Activated CD8-positive, alpha-beta T cell treated with anti-CD3 and anti-CD28 coated beads for 36 hours (primary cell): Measurements from ENCODE around the gene SH3BGR. TPM values are rescaled to one million over a fixed set of nuclear protein-coding genes. Genes with fewer than 3 reads are reported as not detected.

Experiments used
- ATAC-seq: fragments of 200-7000 bp; cut with Tn5 transposase; one replicate; pipeline ENCODE4 v1.10.0; 2021; ENCODE audit warnings: mild to moderate bottlenecking, moderate library complexity
- CTCF ChIA-PET: fragments of 350-600 bp; sonication (Branson Sonifier 250); formaldehyde crosslinking; loops from one replicate; lab custom pipeline; 2021; ENCODE audit warnings: antibody characterized with exemption; lab: Charles Lee
- POLR2A ChIA-PET: fragments of 350-600 bp; sonication (Branson Sonifier 250); formaldehyde crosslinking; loops from one replicate; lab custom pipeline; 2021; ENCODE audit warnings: antibody characterized with exemption; lab: Charles Lee
- DNase-seq: peaks from one replicate; pipeline ENCODE4 v3.0.0-alpha.2; 2020
- H3K27ac Mint-ChIP-seq: one replicate; pipeline ENCODE4 v1.8.0; 2021; ENCODE audit warnings: mild to moderate bottlenecking, mixed read lengths
- H3K27me3 Mint-ChIP-seq: one replicate; pipeline ENCODE4 v1.8.0; 2021; ENCODE audit warnings: mixed read lengths
- H3K36me3 Mint-ChIP-seq: one replicate; pipeline ENCODE4 v1.8.0; 2021; ENCODE audit warnings: low read depth, mixed read lengths
- H3K4me1 Mint-ChIP-seq: one replicate; pipeline ENCODE4 v1.8.0; 2021; ENCODE audit warnings: low read depth, mixed read lengths
- H3K4me3 Mint-ChIP-seq: one replicate; pipeline ENCODE4 v1.8.0; 2021; ENCODE audit warnings: mild to moderate bottlenecking, moderate library complexity, mixed read lengths
- H3K9me3 Mint-ChIP-seq: one replicate; pipeline ENCODE4 v1.8.0; 2021; ENCODE audit warnings: mixed read lengths
- intact Hi-C: fragments of 100-400 bp; cut with micrococcal nuclease; formaldehyde crosslinking; loops from one replicate; pipeline ENCODE4 v1.10.0; 2022
- total RNA-seq, 2 experiments: library from RNA; stranded (reverse); gene quantifications; one replicate each; pipeline ENCODE4 v1.2.3, GENCODE V29; 2021
- TF ChIP-seq, protein P1 (sequence below): fragments of 200-600 bp; IDR thresholded peaks from one replicate; pipeline ENCODE4 v1.8.0; 2022; ENCODE audit warnings: antibody characterized with exemption, mild to moderate bottlenecking

SH3BGR gene
- total RNA-seq, 2 experiments from 2014 or later, result 4.5 to 4.8 TPM

DNA sequence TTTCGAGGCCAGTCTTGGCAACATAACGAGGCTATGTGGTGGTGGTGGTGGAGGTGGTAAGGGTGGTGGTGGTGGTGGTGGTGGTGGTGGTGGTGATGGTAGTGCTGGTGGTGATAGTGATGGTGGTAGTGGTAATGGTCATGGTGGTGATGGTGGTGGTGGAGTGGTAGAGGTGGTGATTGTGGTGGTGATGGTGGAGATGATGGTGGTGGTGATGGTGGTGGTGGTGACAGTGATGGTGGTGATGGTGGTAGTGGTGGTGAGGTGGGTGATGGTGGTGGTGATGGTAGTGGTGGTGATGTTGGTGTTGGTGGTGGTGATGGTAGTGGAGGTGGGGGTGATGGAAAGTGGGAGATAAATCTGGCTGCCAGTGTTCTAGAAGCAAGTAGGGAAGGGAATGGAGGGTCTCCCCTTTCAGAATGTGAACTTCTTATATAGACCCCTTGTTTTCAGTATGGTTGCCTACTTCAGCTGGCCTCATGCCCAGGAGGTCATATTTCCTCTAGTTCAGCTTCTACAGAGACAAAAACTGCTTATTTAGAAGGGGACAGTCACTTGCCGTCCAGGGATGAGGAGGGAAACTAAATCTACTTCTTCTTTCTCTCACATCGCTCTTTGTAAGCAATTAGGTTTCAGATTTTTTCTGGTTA is 27.5 kb downstream of the SH3BGR start:
- ATAC-seq, result no peak
- H3K27me3 Mint-ChIP-seq, result no peaks in the 10 kb centered on the region
- TF ChIP-seq, protein P1, sequence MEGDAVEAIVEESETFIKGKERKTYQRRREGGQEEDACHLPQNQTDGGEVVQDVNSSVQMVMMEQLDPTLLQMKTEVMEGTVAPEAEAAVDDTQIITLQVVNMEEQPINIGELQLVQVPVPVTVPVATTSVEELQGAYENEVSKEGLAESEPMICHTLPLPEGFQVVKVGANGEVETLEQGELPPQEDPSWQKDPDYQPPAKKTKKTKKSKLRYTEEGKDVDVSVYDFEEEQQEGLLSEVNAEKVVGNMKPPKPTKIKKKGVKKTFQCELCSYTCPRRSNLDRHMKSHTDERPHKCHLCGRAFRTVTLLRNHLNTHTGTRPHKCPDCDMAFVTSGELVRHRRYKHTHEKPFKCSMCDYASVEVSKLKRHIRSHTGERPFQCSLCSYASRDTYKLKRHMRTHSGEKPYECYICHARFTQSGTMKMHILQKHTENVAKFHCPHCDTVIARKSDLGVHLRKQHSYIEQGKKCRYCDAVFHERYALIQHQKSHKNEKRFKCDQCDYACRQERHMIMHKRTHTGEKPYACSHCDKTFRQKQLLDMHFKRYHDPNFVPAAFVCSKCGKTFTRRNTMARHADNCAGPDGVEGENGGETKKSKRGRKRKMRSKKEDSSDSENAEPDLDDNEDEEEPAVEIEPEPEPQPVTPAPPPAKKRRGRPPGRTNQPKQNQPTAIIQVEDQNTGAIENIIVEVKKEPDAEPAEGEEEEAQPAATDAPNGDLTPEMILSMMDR, result no peak
- H3K4me3 Mint-ChIP-seq, result no peak overlapping the region
- H3K4me1 Mint-ChIP-seq, result no peaks in the 10 kb centered on the region
- intact Hi-C loops, result no loop called here
- H3K9me3 Mint-ChIP-seq, result no peaks in the 10 kb centered on the region
- ChIA-PET POLR2A (no interaction called here), CTCF (no interaction called here)
- H3K36me3 Mint-ChIP-seq, result no peaks in the 10 kb centered on the region
- DNase-seq, result no peak
- no peak overlapping the region for H3K27ac Mint-ChIP-seq

DNA sequence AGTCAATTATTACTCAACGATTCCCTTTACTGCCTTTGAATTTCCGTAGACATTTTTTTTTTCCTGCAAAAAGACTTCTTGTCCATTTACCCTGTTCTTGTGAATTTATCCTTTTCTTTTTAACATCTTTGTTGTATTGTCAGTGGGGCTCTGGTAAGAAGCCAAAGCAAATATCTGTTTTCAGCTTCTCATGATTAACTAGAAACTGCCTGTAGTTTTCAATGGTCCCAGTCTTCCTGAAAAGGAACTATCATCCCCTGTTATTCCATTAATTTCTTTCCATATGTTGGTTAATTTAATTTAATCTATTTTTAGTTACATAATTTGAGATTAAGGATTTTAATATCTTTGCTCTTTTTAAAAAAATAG is 28.0 kb downstream of the SH3BGR start:
- DNase-seq (no peak), ATAC-seq (no peak)
- no peak overlapping the region for H3K4me3 Mint-ChIP-seq
- H3K36me3 Mint-ChIP-seq, result no peaks in the 10 kb centered on the region
- TF ChIP-seq, protein P1, result no peak
- H3K27me3 Mint-ChIP-seq, result no peaks in the 10 kb centered on the region
- intact Hi-C loops, result no loop called here
- POLR2A ChIA-PET, result no interaction called here
- no peaks in the 10 kb centered on the region for H3K4me1 Mint-ChIP-seq
- H3K27ac Mint-ChIP-seq, result no peak overlapping the region
- H3K9me3 Mint-ChIP-seq, result no peaks in the 10 kb centered on the region
- CTCF ChIA-PET, result no interaction called here

DNA sequence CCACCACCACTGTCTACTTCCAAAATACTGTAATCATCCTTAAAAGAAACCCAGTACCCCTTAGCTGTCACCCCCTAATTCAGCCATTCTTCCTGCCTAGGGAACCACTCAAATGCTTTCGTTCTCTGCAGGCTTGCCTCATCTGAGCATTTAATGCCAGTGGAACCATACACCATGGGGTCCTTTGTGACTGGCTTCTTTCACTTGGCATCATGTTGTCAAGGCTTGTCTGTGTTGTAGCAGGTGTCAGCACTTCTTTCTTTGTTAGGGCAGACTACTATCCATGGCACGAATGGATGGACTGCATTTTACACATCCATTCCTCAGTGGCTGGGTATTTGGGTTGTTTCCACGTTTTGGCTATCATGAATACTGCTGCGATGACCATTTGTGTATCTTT is 28.5 kb downstream of the SH3BGR start:
- H3K36me3 Mint-ChIP-seq, result no peaks in the 10 kb centered on the region
- ATAC-seq (no peak), DNase-seq (no peak)
- POLR2A ChIA-PET, result no interaction called here
- intact Hi-C loops, result no loop called here
- no peaks in the 10 kb centered on the region for H3K27me3 Mint-ChIP-seq
- CTCF ChIA-PET, result no interaction called here
- H3K4me3 Mint-ChIP-seq, result no peak overlapping the region
- no peaks in the 10 kb centered on the region for H3K4me1 Mint-ChIP-seq
- no peaks in the 10 kb centered on the region for H3K9me3 Mint-ChIP-seq
- TF ChIP-seq, protein P1, result no peak
- H3K27ac Mint-ChIP-seq, result no peak overlapping the region

DNA sequence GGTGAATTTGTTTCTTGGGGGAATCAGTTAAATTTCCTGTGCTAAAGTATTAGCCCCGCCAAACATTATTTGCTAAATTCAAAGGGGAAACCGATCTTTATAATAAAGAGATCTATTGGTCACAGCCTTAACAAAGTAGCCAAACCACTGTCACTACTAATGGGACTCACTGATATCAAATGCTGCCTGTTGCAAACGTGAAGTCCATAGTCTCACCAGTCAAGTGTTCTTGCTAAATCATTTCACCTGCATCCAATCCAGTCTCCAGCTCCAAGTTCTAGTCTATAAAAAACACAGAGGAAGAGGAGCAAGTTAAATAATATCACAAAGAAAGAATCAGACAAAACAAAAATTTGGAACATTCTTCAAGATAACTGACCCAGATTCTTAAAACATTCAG is 30.1 kb downstream of the SH3BGR start:
- TF ChIP-seq, protein P1, result no peak
- no peak for DNase-seq
- CTCF ChIA-PET, result no interaction called here
- Mint-ChIP-seq H3K9me3 (no peaks in the 10 kb centered on the region), H3K4me1 (no peaks in the 10 kb centered on the region), H3K27me3 (no peaks in the 10 kb centered on the region), H3K36me3 (no peaks in the 10 kb centered on the region), H3K4me3 (no peak overlapping the region), H3K27ac (no peak overlapping the region)
- ATAC-seq, result no peak
- intact Hi-C loops, result no loop called here
- POLR2A ChIA-PET, result no interaction called here

DNA sequence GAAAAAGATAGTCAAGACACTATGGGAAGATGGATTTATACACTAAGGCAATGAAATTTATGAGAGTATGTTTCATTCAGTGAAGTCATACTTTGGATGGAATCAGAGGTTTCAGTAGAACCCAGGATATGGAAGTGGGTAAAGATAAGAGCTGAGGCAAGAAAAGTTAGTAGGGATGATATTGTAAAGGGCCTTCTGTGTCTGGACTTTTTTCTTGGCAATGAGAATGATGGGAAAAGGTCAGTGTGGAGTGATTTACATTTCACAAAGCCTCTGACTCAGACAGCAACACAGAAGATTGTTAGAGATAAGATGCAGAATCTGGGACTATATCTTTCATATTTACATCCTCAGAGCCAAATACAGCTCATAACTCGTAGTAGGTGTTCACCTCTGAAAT is 32.1 kb downstream of the SH3BGR start:
- ChIA-PET POLR2A (no interaction called here), CTCF (no interaction called here)
- no peaks in the 10 kb centered on the region for H3K9me3 Mint-ChIP-seq
- DNase-seq, result no peak
- no peaks in the 10 kb centered on the region for H3K27me3 Mint-ChIP-seq
- intact Hi-C loops, result no loop called here
- no peaks in the 10 kb centered on the region for H3K36me3 Mint-ChIP-seq
- ATAC-seq, result no peak
- H3K4me1 Mint-ChIP-seq, result no peaks in the 10 kb centered on the region
- H3K4me3 Mint-ChIP-seq, result no peak overlapping the region
- TF ChIP-seq, protein P1, result no peak
- no peak overlapping the region for H3K27ac Mint-ChIP-seq
